SIG-M5 treated with dmso at 0.1 percent for 504 hours (cell line): ENCODE results near the gene CNPY4.
A peak's percentile ranks its signal among the peaks of the same experiment; 100 is the strongest.

Experiments used
- DNase-seq: peaks from one replicate; lab custom pipeline; 2025; ENCODE audit not compliant: unreplicated experiment; lab: John Stamatoyannopoulos, UW

The CNPY4 gene, protein sequence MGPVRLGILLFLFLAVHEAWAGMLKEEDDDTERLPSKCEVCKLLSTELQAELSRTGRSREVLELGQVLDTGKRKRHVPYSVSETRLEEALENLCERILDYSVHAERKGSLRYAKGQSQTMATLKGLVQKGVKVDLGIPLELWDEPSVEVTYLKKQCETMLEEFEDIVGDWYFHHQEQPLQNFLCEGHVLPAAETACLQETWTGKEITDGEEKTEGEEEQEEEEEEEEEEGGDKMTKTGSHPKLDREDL

DNA sequence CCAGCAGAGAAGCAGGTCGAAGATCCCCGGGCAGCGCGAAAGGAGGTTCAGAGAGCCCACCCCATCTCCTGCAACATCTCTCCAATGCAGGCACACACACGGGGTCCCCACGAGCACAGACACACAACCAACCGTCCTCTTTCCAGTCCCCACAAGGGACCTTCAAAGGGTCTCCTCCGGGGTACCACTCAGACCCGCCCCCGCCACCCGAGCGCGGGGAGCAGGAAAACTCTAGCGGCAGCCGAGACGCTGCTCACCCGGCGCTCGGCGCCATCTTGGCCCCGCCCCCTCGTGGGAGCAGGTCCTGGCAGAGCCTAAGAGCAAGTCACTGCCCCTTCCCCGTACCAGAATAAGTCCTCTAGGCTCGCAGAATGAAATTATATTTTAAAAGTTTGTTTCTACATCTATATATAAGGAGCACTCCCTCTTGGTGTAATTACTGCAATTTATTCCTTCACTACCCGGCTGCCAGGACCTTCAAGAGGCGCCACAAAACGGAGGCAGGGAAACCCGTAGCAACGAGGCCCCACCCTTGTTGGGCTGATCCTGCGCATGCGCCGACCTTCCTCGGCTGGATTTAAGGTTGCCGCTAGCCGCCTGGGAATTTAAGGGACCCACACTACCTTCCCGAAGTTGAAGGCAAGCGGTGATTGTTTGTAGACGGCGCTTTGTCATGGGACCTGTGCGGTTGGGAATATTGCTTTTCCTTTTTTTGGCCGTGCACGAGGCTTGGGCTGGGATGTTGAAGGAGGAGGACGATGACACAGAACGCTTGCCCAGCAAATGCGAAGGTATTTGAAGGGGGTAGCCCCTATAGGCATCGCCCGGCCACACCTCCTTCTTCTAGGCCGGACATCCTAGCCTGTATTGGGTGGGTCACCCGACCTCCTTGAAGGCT lies at the start of gene CNPY4, which contains the start of gene TAF6:
Gene CNPY4 (plus strand): TSS at position 563 of the 898 bp plus-strand sequence. CDS start 111 bp downstream, at position 674.
Gene TAF6 (minus strand): TSS at position 287 of the 898 bp plus-strand sequence. CDS start 5,149 bp downstream, outside the sequence.
- DNase-seq: peak; percentile 93

DNA sequence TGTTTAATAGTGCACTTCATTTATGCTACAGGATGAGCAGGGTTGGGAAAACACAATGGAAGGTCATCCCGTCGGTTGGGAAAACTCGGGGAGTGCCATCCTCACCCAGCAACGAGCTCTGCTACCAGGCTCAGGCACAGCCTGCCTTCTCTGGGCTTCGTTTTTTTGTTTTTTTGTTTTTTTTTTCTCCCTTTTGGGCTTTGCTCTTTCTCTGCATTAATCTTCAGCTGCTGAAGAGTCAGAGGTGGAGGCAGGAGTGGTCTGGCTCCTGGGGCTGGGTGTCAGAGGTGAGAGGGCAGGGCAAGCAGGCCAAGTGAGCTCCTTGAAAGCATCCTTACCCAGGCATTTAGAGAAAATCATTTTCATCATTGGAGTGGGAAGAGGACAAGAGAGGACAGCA lies 49.4 kb upstream of the CNPY4 start:
- DNase-seq: no peak

DNA sequence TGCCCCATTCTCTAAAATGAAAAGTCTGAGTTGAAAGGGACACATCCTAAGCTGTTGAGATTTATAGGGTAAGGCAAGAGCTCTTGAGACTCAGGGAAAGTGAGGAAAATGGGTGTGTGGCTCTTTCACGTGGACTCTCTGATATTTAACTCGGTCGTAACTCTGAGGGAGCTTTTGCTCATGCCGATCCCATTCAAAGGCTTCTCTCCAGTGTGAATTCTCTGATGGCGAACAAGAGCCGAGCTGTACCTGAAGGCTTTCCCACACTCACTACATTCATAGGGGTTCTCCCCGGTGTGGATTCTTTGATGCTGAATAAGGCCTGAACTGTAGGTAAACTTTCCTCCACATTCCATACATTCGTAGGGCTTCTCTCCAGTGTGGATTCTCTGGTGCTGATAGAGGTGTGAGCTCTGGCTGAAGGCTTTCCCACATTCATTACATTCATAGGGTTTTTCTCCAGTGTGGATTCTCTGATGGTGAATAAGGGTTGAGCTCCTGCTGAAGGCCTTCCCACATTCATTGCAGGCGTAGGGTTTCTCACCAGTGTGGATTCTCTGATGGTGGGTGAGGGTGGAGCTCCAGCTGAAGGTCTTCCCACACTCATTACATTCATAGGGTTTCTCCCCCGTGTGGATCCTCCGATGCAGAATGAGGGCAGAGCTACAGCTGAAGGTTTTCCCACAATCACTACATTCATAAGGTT lies 48.3 kb upstream of the CNPY4 start:
- DNase-seq: no peak

DNA sequence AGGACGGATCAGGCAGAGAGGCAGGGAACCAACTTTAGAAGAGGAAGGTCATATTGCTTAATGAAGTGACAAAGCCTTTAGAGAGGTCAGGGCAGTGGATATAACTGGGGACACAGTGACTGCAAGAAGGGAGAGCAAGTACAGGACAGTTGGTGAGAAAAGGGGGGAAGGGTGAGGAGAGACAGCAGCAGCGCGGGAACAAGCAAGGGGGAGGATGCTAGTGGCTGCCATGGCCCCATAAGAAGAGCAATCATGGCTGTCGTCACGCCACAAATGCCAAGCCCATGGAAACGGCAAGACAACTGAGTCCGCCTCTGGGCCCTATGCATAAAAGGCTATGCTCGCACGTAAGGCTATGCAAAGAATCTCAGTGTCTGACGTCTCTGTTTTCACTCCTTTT lies 47.0 kb upstream of the CNPY4 start:
- DNase-seq: no peak

DNA sequence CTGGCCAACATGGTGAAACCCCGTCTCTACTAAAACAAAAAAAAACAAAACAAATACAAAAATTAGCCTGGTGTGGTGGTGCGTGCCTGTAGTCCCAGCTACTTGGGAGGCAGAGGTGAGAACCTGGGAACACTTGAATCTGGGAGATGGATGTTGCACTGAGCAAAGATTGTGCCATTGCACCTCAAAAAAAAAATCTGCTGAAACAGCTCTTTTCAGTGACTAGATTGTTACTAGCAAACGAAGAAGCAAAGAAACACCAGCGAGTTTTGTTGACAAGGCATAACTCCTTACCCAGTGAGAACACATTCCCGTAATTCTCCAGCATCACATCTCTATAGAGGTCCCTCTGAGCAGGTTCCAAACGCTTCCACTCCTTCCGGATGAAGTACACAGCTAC lies 44.6 kb upstream of the CNPY4 start:
- no peak for DNase-seq

DNA sequence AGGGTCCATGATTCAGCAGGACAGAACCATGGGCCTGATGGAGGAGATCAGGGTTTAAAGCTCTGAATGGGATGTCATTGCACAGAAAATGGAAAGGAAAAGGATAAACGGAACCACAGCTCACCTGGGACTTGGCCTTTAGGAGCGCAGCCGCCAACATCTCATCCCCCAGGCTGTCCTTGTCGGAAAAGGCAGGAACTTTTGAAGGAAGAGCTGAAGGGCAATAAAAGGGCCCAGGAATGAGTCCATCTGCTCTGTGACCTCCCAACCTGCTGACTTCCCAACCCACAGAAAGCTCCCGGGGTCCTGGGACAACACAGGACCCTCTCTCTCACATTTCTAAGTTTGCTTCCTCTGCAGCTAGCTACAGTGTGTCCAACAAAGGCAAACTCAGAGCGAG lies 44.0 kb upstream of the CNPY4 start:
- DNase-seq: no peak

DNA sequence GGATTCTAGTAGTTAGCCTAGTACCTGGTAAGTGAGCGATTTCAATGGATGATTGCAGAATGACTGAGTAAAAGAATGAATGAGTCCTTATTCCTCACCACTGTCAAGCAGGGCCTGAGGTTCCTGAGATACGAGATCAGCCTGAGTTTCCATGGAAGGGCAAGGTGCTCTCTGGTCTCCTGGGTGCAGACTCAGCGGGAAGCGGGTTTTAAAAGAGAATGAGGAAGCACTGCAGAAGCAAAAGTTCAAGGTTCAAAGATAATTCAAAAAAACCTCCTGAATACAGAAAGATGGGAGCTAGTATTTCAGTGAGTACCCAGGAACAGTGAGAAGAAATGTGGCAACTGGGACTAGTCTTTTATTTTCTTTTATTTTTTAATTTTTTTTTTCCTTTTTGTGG lies 42.2 kb upstream of the CNPY4 start:
- DNase-seq: no peak

DNA sequence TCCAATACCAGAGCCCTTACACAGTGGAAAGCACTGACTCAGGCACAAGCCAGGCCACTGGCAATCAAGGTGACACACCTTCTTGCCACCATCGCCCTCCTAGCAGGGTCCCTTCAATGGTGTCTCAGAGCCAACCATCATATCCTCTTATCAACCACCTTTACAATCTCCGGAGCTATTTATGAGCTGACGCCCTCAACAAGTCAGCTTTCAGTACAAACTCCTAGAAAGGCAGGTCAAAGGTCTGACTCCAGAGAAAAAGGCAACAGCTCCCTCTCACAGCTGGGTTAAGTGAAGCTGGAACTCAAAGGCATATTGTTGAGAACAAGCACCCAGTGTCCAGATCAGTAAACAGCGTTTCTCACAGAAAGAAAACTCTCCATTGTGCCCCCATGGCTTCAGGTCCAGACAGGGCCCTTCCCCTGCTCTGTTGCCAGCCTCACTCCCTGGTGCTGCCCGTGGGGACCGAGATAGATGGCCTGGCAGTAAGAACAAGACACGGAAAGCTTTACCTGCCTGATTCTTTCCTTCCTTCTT lies 40.3 kb upstream of the CNPY4 start:
- DNase-seq: no peak

DNA sequence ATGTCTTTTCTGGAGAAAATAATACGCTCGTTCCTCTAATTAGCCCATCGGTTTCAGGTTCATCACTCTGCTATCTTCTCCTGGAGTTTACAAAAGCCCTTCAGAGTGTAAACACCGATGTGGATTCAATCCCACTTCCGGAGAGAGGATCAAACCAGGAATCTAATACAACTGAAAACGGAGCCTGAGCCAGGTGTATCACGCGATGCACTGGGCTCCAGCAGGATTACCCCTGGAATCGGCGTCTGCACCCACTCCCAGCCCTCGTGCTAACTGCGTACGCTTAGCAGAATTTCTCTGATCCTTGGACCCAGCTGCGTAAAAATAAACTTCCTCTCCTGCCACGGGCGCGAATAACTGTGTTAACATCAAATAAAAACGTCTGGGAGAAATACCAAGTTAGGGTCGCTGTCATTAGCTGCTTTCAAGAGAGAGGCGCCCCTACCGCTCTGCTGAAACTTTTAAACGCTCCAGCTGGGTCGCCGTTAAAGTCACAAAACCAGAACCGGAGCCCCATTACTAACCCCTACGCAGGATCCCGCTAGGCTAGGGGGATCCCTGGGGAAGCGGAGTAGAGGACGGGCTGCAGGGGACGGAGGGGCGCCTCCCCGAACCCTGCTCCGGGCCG lies 38.4 kb upstream of the CNPY4 start:
- DNase-seq: no peak

DNA sequence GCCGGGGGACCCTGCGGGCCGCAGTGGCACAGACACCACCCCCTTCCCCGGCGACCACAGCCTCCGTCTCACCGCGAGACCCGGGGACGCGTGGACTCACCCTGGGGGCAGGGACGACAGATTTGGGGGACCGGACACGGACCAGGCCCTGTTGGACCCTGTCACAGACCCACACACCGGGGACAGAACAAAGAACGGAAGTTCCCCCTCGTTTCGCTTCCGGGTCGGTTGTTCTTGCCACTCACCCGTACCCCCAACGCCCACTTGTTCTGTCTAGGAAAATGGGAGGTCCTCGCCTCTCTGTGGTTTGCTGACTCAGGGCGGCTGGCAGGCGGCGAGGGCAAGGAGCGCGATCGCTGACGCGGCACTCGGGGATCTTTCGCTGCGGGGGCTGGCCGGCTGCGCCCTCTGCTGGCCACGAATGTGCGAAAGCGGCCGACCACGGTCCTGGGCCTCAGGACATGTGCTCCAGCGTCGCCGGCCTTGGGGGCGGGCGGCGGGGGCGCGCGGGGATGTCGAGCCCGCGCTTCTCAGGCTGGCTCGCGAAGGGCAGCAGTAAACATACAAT lies 37.8 kb upstream of the CNPY4 start, which contains the start of gene ZNF3:
Gene ZNF3 (minus strand): TSS at position 189 of the 568 bp plus-strand sequence. CDS start 4,366 bp downstream, outside the sequence.
- peak; percentile 98 for DNase-seq

DNA sequence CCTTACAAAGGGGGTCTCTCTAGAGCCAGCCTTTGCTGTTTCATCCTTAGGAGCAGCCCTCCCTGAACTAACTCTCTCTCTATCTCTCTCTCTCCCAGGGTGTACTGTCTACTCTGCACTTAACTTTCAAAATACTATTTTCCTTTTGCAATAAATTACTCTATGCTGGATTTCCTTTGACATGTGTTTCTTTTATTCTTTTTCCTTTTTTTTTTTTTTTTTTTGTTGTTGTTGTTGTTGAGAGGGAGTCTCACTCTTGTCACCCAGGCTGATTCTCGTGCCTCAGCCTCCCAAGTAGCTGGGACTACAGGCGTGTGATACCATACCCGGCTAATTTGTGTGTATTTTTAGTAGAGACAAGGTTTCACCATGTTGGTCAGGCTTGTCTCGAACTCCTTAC lies 36.5 kb upstream of the CNPY4 start:
- DNase-seq: no peak

DNA sequence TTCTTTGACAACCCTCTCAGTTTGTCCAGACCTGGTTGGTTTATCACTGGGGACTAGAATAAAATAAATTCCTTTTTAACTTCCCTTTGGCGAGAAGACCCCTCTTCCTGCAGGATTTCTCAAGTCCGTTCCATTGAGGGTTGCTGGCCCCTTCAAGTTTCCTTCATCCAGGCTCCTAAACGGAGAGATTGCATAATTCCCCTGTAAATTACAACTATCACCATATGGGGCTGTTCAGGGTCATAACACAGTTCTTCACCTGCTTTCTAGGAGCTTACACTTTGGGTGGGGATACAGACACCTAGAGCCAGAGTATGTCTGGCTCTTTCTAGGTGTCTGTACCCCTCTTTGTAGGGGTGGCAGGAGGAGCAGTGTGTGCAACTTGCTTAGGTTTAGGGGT lies 33.9 kb upstream of the CNPY4 start:
- peak; percentile 30 for DNase-seq

DNA sequence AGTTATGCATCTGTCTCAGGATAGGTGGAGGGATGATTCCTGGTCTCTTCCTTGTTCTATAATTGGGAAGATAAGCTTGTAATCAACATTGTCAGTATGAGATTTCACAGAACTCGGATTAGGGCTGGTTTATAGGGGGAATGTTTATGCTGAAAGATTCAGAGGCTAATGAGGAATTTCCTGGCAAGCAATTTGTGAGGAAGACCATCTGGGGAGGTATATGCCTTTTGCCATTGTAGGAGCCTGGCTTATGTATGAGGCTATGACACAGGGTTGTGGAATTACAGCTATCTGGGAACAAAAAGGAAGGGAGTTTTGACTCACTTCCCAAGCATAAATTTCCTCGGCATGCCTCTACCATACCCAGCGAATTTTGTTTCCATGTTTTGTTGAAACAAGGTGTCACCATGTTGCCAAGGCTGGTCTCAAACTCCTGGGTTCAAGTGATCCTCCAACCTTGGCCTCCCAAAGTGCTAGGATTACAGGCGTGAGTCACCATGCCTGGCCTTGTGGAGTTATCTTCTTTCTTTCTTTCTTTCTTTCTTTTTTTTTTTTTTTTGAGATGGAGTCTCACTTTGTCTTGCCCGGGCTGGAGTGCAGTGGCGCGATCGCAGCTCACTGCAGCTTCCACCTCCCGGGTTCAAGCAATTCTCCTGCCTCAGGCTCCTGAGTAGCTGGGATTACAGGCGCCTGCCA lies 32.2 kb upstream of the CNPY4 start:
- DNase-seq: no peak

DNA sequence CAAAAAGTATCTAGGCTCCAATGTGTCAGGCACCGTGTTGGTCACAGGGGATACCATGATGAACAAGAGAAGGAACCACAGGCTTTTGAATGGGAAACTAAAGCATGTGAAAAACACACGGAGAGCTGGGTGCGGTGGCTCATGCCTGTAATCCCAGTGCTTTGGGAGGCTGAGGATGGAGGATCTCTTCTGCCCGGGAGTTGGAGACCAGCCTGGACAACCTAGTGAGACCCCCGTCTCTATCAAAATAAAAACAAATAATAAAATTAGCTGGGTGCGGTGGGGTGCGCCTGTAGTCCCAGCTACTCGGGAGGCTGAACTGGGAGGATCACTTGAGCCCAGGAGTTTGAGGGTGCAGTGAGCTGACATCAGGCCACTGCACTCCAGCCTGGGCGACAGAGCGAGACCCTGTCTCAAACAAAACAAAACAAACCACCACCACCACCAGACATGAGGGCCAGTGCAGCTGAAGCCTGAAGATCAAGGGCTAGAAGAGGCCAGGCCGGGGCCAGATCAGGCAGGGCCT lies 31.3 kb upstream of the CNPY4 start:
- DNase-seq: no peak

DNA sequence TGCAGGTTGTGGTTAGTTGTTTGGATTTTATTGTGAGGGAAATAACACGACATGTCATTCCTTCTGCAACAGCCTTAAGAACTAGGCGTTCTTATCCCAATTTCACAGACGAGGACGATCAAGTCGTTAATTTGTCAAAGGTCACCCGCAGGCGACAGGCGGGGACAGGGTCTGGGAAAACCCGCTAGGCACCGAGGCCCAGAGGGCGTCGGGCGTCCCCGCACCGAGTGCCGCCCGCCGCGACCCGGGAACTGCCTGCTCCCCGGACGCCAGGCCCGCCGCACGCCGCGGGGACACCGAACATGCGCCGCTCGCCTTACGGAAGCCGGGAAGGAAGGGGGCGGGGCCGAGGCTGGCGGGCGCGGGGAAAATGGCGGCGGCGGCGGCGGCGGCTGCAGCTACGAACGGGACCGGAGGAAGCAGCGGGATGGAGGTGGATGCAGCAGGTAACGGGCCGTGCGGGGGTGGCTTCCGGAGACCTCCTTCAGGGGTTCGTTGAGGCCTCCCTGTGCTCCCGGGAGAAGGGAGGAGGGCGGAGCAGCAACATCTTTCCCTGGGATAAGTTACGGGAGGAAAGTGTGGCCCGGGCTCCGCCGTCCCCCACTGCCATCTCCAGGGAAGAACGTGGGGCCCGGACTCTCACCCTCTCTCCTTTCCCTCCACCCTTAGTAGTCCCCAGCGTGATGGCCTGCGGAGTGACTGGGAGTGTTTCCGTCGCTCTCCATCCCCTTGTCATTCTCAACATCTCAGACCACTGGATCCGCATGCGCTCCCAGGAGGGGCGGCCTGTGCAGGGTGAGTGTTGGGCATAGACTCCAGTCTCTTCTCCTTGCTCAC lies 30.6 kb upstream of the CNPY4 start, which contains the start of gene COPS6:
Gene COPS6 (plus strand): TSS at position 349 of the 837 bp plus-strand sequence. CDS start 22 bp downstream, at position 371.
- peak; percentile 56 for DNase-seq

DNA sequence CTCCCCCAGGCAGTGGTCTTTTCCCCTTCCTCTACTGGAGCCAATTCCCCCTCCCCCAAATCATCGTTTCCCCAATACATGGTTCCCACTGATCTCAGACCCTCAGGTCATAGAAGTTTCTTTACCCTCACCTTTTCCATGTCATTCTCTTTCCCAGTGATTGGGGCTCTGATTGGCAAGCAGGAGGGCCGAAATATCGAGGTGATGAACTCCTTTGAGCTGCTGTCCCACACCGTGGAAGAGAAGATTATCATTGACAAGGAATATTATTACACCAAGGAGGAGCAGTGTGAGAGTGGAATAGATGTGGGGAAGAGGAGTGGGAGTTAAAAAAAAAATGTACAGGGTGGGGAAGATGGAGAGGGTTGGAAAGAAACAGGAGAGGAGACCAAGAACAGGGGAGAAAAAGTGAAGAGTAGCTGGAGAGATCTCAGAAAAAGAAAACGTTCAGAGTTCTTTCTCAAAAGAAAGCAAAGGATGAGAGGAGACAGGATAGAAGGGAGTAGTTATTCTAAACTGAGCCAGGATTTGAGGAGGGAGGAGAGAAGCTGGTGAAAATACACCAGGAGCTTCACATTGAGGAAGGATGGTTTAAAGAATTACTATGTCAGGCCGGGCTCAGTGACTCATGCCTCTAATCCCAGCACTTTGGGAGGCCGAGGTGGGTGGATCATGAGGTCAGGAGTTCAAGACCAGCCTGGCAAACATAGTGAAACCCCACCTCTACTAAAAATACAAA lies 29.8 kb upstream of the CNPY4 start:
- no peak for DNase-seq

DNA sequence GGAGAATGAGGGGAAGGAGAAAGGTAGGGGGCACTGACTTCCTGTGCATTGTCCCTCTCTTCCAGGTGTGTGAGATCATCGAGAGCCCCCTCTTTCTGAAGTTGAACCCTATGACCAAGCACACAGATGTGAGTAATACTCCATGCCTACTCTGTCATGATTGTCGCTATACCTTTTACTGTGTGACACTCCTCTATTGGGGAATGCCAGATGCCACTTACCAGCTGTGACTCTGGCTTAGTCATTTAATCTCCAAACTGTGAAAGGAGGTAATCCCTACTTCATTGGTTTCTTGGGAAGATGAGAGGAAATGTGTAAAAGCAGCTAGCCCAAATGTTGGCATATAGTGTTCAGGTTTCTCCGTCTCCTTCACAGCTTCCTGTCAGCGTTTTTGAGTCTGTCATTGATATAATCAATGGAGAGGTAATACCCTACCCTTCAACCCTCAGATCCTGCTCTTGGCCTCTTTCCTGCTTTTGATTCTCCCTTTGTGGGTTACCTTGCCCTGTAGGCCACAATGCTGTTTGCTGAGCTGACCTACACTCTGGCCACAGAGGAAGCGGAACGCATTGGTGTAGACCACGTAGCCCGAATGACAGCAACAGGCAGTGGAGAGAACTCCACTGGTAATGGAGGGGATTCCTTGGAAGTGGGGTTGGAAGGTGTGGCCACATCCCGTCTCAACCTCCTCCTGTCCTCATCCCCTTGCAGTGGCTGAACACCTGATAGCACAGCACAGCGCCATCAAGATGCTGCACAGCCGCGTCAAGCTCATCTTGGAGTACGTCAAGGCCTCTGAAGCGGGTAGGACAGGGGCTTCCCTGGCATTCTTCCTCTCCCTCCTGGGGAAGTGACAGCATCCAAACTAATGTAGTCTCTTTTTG lies 28.7 kb upstream of the CNPY4 start:
- no peak for DNase-seq
